Activated naive CD8-positive, alpha-beta T cell treated with anti-CD3 and anti-CD28 coated beads, Interleukin-2, amount 50 U/mL, for 24 hours (primary cell): ENCODE data around the gene GOLPH3L.
"Not testable (repeated sequence)": the region's sequence is repeated elsewhere in the genome, so short reads cannot be mapped to it uniquely, and the experiment has no call there.

ENCODE experiments used
- ATAC-seq: fragments of 150-1000 bp; cut with Tn5 transposase; one replicate; pipeline ENCODE4 v1.10.0; 2021
- DNase-seq: peaks from one replicate; pipeline ENCODE4 v3.0.0; 2021
- H3K27ac Mint-ChIP-seq: one replicate; pipeline ENCODE4 v1.8.0; 2021; ENCODE audit warnings: mild to moderate bottlenecking, mixed read lengths
- H3K27me3 Mint-ChIP-seq: one replicate; pipeline ENCODE4 v1.8.0; 2021; ENCODE audit warnings: mixed read lengths
- H3K36me3 Mint-ChIP-seq: one replicate; pipeline ENCODE4 v1.8.0; 2021; ENCODE audit warnings: low read depth, mixed read lengths
- H3K4me1 Mint-ChIP-seq: one replicate; pipeline ENCODE4 v1.8.0; 2021; ENCODE audit warnings: mixed read lengths
- H3K4me3 Mint-ChIP-seq: one replicate; pipeline ENCODE4 v1.8.0; 2021; ENCODE audit warnings: mild to moderate bottlenecking, moderate library complexity, mixed read lengths
- H3K9me3 Mint-ChIP-seq: one replicate; pipeline ENCODE4 v1.8.0; 2021; ENCODE audit warnings: mixed read lengths

The GOLPH3L gene

DNA sequence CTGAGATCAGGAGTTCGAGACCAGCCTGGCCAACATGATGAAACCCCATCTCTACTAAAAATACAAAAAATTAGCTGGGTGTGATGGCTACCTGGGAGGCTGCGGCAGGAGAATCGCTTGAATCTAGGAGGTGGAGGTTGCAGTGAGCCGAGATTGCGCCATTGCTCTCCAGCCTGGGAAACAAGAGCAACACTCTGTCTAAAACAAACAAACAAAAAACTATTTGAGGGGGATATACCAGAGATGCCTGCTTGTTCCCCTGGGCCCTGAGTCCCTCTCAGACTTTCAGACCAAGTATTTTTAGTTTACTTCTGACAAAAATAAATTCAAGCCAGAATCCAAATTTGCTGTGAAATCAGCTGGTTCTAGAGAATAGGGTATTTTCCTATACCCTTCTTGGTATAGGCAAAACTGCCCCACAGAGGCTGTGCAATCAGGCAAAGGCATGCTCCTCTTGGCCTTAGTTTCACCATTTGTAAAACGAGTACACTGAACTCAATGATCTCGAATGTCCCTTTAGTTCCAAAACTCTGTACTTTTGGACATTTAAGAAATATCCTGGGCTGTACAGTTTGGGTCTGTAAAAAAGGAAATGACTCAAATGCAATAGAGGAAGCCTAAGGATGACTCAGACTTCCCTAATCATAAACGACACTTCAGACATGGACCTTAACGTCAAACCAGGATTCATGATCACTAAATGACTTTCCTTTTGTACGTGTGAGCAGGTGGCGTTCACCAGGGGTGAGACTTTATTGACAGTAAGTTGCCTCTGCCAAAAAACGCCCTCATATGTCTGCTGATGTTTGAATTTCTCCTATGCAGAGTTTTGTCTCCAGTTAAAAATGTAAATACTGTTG is 83.7 kb downstream of the GOLPH3L start:
- peak; percentile 68 for ATAC-seq
- H3K36me3 Mint-ChIP-seq, result peaks cover 46% of the 10 kb centered on the region
- no peaks in the 10 kb centered on the region for H3K27me3 Mint-ChIP-seq
- H3K9me3 Mint-ChIP-seq, result no peaks in the 10 kb centered on the region
- H3K4me3 Mint-ChIP-seq, result peak overlapping the region; percentile 67
- peaks cover 72% of the 10 kb centered on the region for H3K4me1 Mint-ChIP-seq
- H3K27ac Mint-ChIP-seq, result peak overlapping the region; percentile 97
- DNase-seq, result peak; percentile 57

DNA sequence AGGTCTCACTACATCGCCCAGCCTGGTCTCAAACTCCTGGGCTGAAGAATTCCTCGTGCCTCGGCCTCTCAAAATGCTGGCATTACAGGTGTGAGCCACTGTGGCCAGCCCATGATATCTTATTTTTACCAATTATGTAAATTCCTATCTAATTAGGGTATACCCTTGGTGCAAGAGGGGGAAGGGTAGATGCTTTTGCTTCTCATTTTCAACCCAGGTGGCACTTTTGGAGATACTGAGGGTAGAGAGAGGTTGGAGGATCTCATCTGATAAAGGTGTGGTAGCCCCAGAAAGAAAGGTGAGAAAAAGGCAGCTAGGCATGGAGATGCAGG is 85.0 kb downstream of the GOLPH3L start:
- peak overlapping the region; percentile 97 for H3K27ac Mint-ChIP-seq
- peaks cover 66% of the 10 kb centered on the region for H3K4me1 Mint-ChIP-seq
- no peaks in the 10 kb centered on the region for H3K9me3 Mint-ChIP-seq
- H3K27me3 Mint-ChIP-seq, result no peaks in the 10 kb centered on the region
- H3K36me3 Mint-ChIP-seq, result peaks cover 40% of the 10 kb centered on the region
- peak overlapping the region; percentile 72 for H3K4me3 Mint-ChIP-seq
- DNase-seq (no peak), ATAC-seq (no peak)

- peaks cover 56% of the 10 kb centered on the region for H3K4me1 Mint-ChIP-seq
- no peaks in the 10 kb centered on the region for H3K9me3 Mint-ChIP-seq
- ATAC-seq, result no peak
- no peaks in the 10 kb centered on the region for H3K27me3 Mint-ChIP-seq
- H3K36me3 Mint-ChIP-seq, result peaks cover 28% of the 10 kb centered on the region
- no peak overlapping the region for H3K4me3 Mint-ChIP-seq
- DNase-seq, result no peak
- H3K27ac Mint-ChIP-seq, result peak overlapping the region; percentile 97
Observed at GRCh38 chr1:150610576-150610975, 86.4 kb downstream of the GOLPH3L start.

DNA sequence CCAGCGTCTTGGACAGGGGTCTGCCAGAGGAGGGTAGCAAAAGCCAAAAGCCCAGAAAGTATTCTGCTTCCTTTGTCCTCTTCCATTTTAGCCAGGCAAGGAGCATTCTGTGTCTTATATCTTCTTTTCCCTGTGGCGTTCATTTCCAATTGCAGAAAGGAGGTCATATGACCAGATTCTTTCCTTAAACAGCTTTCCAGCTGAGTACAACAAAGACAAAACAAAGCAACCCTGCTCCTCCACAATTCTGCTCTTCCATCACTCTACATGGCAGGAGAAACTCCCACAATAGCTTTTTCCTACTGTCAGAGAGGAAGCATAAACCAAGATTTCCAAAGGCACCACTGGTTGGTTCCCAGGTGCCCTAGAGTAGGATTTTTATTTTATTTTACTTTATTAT is 87.2 kb downstream of the GOLPH3L start:
- no peak for DNase-seq
- no peak overlapping the region for H3K27ac Mint-ChIP-seq

DNA sequence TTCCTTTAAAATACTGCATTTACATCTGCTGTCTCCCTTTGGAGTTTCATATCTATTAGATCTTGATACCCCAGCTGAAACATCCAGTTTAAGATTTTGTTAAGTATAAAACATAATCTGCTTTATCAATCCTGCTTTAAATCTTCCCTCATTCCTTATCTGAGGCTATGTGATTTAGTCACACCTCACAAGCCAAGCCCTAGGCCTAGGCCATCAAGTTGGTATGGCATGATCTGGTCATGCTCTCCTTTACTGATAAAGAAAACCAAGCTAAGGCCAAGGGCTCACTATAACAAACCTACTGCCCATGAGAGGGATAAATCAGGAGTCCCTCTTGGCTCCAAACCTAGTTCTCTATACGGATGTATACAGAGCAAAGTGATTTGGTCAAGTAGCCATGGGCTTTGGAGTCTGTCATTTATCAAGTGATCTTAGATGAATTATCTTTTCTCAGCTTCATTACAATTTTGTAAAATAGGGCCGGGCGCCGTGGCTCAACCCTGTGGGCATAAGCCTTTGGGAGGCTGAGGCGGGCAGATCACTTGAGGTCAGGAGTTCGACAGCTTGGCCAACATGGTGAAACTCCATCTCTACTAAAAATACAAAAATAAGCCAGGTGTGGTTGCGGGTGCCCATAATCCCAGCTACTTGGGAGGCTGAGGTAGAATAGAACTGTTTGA is 90.4 kb downstream of the GOLPH3L start:
- no peaks in the 10 kb centered on the region for H3K27me3 Mint-ChIP-seq
- H3K4me1 Mint-ChIP-seq, result peaks cover 38% of the 10 kb centered on the region
- H3K27ac Mint-ChIP-seq, result no peak overlapping the region
- H3K9me3 Mint-ChIP-seq, result no peaks in the 10 kb centered on the region
- H3K36me3 Mint-ChIP-seq, result peaks cover 8% of the 10 kb centered on the region
- ATAC-seq (no peak), DNase-seq (no peak)
- H3K4me3 Mint-ChIP-seq, result no peak overlapping the region

More for the DNA sequence above, 87.2 kb downstream of the GOLPH3L start:
- Mint-ChIP-seq H3K9me3 (no peaks in the 10 kb centered on the region), H3K36me3 (peaks cover 22% of the 10 kb centered on the region), H3K27me3 (no peaks in the 10 kb centered on the region), H3K4me3 (no peak overlapping the region), H3K4me1 (peaks cover 54% of the 10 kb centered on the region)
- no peak for ATAC-seq

- peaks cover 10% of the 10 kb centered on the region for H3K36me3 Mint-ChIP-seq
- DNase-seq, H3K27ac Mint-ChIP-seq, H3K9me3 Mint-ChIP-seq, H3K4me3 Mint-ChIP-seq, ATAC-seq, H3K27me3 Mint-ChIP-seq: not testable (repeated sequence)
- H3K4me1 Mint-ChIP-seq, result peaks cover 27% of the 10 kb centered on the region
Observed at GRCh38 chr1:150605451-150605731, 91.6 kb downstream of the GOLPH3L start.

- Mint-ChIP-seq H3K27ac (peak overlapping the region; percentile 66), H3K4me1 (peaks cover 24% of the 10 kb centered on the region), H3K27me3 (no peaks in the 10 kb centered on the region), H3K36me3 (peaks cover 13% of the 10 kb centered on the region), H3K9me3 (no peaks in the 10 kb centered on the region), H3K4me3 (no peak overlapping the region)
- ATAC-seq (no peak), DNase-seq (no peak)
Observed at GRCh38 chr1:150604226-150604588, 92.7 kb downstream of the GOLPH3L start.

DNA sequence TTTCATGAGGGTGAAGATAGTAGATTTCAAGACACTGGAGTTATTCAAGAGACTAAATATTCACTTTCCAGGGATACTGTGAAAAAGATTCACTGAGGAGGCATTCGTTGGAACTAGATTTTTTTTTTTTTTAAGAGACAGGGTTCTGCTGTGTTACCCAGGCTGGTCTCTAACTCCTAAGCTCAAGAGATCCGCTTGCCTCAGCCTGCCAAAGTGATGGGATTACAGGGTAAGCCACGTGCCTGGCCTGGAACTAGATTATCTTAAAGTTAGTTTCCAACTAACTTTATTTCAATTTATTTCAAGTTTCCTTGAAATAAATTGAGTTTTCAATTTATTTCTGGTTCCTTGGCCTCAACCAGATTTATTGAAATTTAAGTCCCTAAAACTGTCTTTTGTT is 93.2 kb downstream of the GOLPH3L start:
- DNase-seq (no peak), ATAC-seq (no peak)
- Mint-ChIP-seq H3K27ac (peak overlapping the region; percentile 55), H3K4me3 (no peak overlapping the region), H3K36me3 (peaks cover 12% of the 10 kb centered on the region), H3K4me1 (peaks cover 24% of the 10 kb centered on the region), H3K27me3 (no peaks in the 10 kb centered on the region), H3K9me3 (no peaks in the 10 kb centered on the region)

GRCh38 chr1:150602372-150602771 is 94.6 kb downstream of the GOLPH3L start:
- not testable (repeated sequence) for H3K27me3 Mint-ChIP-seq, H3K27ac Mint-ChIP-seq, DNase-seq, H3K4me3 Mint-ChIP-seq, ATAC-seq, H3K9me3 Mint-ChIP-seq
- Mint-ChIP-seq H3K4me1 (peaks cover 24% of the 10 kb centered on the region), H3K36me3 (peaks cover 12% of the 10 kb centered on the region)

- Mint-ChIP-seq H3K4me3 (no peak overlapping the region), H3K4me1 (peaks cover 24% of the 10 kb centered on the region), H3K9me3 (no peaks in the 10 kb centered on the region), H3K36me3 (peaks cover 12% of the 10 kb centered on the region), H3K27ac (no peak overlapping the region), H3K27me3 (no peaks in the 10 kb centered on the region)
- DNase-seq (no peak), ATAC-seq (no peak)
Observed at GRCh38 chr1:150601540-150601939, 95.4 kb downstream of the GOLPH3L start.

GRCh38 chr1:150598346-150598745 is 98.6 kb downstream of the GOLPH3L start:
- H3K27ac Mint-ChIP-seq, H3K9me3 Mint-ChIP-seq, H3K4me1 Mint-ChIP-seq, H3K27me3 Mint-ChIP-seq, DNase-seq, H3K4me3 Mint-ChIP-seq, ATAC-seq: not testable (repeated sequence)
- peaks cover 11% of the 10 kb centered on the region for H3K36me3 Mint-ChIP-seq

- Mint-ChIP-seq H3K4me3 (no peak overlapping the region), H3K9me3 (no peaks in the 10 kb centered on the region), H3K27me3 (no peaks in the 10 kb centered on the region), H3K27ac (no peak overlapping the region), H3K4me1 (peaks cover 5% of the 10 kb centered on the region), H3K36me3 (peaks cover 11% of the 10 kb centered on the region)
- ATAC-seq, result no peak
- DNase-seq, result no peak
Observed at GRCh38 chr1:150596976-150597375, 100.0 kb downstream of the GOLPH3L start.
